EH (cell line): ENCODE measurements around the gene MICA.
"Not testable (repeated sequence)": the region's sequence is repeated elsewhere in the genome, so short reads cannot be mapped to it uniquely, and the experiment has no call there.

Experiments
- DNase-seq: peaks from one replicate; pipeline ENCODE4 v3.0.0-alpha.2; 2015; ENCODE audit warnings: low read depth

The MICA gene

DNA sequence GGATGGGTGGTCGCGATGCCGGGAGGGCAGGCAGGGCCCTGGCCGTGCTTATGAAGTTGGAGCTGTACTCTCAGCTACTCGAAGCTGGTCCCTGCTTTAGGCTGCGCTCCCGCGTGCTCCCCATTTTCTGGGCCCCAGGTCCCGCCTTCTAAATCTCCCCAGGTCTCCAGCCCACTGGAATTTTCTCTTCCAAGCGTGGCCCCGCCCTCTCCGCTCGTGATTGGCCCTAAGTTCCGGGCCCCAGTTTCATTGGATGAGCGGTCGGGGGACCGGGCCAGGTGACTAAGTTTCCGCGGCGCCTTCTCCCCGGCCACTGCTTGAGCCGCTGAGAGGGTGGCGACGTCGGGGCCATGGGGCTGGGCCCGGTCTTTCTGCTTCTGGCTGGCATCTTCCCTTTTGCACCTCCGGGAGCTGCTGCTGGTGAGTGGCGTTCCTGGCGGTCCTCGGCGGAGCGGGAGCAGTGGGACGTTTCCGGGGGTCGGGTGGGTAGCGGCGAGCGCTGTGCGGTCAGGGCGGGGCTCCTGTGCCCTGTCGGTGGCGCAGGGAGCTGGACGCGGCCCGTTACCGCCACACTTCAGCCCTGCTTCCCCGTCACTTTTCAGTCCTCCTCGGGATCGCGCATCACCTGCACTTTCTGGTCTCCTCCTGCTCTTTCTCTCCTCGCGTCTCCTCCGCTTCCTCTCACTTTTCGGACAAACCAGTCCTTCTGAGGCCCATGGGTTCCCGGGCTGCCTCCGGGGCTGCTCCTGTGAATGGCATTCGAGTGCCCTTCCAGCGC is at the start of gene MICA:
TSS of gene MICA (plus strand) at position 313 of the 778 bp plus-strand sequence. CDS start at position 351, 38 bp downstream.
- peak; percentile 91 for DNase-seq

DNA sequence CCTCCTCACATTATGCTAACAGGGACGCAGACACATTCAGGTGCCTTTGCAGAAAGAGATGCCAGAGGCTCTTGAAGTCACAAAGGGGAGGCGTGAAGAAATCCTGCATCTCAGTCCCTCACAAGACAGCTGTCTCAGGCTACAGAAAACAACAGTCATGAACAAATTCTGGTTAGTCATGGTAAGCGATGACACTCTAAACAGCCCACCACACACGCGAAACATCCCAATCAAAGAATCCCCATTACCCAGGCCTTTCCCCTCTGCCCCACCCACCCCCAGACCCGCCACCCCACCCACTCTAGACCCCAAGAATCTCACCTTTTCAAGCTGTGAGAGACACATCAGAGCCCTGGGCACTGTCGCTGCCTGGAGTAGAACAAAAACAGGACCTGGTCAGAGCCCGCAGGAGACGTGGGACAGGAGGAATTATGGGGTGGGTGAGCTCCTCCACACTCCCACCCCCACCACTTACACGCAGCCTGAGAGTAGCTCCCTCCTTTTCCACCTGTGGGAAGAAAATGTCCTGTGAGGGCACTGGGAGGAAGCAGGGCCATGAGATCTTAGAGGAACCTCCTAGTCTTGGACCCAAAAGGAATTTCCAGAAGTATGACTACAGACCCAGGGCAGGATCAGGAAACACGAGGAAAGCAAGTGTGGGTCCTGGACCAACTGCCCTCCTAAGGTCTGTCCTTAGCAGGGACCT is 49.1 kb upstream of the MICA start:
- DNase-seq, result no peak

DNA sequence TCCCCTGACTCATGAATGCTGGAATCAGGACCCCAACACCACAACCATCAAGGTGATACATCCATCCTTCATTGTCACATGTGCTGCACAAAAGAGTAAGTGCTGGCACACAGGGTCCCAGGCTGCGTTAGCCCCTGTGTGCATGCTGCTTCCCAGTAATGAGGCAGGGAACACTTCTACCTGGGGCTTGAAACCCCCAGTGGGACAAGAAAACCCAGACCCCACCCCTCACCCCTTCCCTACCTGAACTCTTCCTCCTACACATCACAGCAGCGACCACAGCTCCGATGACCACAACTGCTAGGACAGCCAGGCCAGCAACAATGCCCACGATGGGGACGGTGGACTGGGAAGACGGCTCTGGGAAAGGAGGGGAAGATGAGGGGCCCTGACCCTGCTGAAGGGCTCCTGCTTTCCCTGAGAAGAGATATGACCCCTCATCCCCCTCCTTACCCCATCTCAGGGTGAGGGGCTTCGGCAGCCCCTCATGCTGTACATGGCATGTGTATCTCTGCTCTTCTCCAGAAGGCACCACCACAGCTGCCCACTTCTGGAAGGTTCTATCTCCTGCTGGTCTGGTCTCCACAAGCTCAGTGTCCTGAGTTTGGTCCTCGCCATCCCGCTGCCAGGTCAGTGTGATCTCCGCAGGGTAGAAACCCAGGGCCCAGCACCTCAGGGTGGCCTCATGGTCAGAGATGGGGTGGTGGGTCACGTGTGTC is 48.4 kb upstream of the MICA start:
- DNase-seq, result no peak

DNA sequence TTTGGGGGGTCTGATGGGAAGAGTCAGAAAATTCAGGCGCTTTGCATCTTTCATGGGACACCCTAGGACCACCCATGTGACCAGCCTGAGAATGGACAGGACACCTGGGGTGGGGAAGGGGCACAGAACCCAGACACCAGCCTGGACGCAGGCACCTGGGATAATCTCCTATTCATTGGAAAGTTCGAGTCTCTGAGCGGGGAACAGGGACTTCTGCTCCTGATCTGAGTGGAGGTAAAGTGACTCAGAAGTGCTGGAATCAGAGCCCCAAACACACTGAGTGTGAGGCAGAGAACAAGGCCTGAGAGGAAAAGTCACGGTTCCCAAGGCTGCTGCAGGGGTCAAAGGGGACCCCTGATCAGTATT is 47.8 kb upstream of the MICA start:
- DNase-seq, result no peak

DNA sequence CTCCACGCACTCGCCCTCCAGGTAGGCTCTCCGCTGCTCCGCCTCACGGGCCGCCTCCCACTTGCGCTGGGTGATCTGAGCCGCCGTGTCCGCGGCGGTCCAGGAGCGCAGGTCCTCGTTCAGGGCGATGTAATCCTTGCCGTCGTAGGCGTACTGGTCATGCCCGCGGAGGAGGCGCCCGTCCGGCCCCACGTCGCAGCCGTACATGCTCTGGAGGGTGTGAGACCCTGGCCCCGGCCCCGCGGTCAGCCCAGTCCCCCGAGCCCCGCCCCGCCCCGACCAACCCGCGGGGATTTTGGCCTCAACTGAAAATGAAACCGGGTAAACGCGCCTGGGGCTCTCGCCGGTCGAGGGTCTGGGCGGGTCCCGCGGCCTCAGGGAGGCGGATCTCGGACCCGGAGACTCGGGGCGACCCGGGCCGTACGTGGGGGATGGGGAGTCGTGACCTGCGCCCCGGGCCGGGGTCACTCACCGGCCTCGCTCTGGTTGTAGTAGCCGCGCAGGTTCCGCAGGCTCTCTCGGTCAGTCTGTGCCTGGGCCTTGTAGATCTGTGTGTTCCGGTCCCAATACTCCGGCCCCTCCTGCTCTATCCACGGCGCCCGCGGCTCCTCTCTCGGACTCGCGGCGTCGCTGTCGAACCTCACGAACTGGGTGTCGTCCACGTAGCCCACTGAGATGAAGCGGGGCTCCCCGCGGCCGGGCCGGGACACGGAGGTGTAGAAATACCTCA is 47.0 kb upstream of the MICA start:
- DNase-seq, result peak; percentile 50

DNA sequence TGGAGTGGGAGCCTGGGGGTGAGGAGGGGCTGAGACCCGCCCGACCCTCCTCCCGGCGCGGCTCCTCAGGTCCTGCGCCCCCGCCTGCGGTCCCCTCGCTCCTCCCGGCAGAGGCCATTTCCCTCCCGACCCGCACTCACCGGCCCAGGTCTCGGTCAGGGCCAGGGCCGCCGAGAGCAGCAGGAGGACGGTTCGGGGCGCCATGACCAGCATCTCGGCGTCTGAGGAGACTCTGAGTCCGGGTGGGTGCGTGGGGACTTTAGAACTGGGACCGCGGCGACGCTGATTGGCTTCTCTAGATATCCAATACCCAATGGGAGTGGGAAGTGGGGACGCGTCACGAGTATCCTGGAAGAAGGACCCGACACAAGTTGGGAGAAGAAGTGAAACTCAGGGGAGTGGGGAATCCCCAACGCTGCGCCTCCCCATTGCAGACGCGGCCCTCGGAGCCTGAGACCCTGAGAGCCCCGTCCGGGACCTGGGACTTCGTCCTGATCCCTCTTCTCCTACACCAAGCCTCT is 46.4 kb upstream of the MICA start, which contains the start of gene HLA-B:
TSS of gene HLA-B (minus strand) at position 234 of the 521 bp plus-strand sequence. CDS start at position 213, 21 bp downstream.
- DNase-seq, result peak; percentile 89

DNA sequence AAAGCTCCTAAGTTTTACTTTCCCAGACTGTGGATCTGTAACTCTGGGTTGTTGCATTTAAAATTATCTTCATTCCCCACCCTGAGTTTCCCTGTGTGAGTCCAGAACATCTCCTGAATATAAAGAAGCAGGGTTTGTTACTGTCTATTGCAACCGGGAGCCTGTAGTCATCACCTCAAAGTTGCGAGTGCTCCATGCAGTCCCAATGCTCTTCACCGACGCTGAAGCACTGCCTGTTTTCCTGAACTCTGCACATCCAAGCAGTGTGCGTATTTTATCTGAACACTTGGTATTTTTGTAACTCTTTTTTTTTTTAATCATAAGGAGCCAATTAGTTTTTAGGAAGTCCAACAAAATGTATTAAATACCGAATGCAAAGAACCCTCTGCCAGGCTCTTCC is 45.5 kb upstream of the MICA start:
- DNase-seq, result no peak

DNA sequence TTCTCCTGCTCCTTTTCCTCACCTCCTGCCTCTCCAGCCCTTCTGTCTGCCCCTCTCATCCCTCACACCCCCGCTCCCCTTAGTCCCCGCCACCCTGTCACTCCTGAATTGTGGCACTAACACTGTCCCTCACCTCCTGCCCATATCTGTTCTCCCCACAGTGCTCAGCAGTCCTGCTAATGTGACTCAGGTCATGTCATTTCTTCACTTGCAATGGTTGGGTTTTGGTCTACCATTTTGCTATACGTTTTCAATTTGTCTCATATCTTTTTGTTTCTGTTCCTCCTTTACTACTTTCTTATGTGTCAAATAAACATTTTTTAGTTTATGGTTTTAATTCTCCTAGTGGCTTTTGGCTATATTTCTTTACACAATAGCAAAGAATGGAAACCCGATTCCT is 45.1 kb upstream of the MICA start:
- no peak for DNase-seq

DNA sequence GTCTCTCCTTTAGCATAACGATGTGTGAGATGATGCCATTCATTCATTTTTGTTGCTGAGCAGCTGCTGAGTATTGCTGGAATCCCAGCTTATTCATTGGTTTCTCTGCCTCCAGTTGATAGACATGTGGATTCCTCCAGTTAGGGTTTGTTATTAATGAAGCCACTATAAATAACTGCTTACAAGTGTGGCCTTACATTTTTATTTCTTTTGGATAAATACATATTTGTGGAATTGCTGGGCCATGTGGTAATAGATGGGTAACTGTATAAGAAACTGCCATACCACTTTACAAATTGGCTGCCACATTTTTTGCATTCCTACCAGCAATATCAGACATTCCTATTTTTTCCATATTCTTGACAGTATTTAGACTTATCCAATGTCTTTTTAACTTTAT is 43.8 kb upstream of the MICA start:
- peak; percentile 25 for DNase-seq

DNA sequence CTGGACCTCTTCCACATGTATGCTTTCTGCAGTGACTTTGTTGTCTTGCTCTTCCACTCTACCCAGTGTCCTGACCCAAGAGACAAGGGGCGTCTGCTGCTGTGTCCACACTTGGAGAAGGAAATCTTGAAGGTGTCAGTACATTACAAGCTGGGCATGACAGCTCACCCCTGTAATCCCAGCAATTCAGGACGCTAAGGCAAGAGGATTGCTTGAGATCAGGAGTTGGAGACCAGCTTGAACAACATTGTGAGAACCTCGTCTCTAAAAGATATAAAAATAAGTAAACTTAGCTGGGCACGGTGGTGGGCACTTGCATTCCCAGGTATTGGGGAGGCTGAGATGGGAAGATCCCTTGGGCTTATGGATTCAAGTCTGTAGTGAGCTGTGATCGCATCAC is 40.6 kb upstream of the MICA start:
- DNase-seq, result no peak

DNA sequence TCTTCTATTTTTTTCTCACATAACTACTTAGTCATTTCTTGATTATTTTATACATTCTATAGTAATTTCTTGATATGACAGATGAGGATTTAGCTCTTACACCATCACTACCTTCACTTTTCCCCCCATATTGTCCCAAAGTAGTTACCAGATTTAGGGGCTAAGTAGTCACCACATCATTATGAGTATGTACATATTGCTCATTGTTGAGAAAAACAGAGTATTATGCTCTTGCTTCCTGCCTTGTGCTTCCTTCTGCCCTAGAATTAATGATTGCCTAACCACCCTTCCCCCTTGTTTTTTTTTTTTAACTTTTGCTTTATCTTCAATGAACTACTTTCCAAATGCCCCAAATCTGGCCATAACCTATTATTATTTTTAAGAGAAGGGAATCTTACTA is 39.6 kb upstream of the MICA start:
- DNase-seq, result no peak

DNA sequence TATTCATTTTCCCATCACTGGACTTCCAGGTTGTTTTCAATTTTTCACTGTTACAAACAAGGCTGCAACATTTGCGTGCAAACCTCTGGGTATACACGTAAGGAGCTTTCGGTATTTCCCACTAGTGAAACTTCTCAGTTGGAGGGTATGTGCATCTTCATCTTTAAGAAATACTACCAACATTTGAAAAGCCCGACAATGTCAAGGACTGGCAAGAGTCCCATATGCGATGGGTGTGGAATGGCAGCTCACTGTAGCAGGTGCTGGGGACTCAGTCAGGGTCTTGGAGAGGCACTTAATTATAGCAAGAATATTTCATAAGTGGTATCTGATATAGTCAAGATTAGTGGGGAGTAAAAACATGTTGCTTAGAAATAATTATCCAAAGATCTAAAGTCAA is 37.5 kb upstream of the MICA start:
- DNase-seq, result no peak

DNA sequence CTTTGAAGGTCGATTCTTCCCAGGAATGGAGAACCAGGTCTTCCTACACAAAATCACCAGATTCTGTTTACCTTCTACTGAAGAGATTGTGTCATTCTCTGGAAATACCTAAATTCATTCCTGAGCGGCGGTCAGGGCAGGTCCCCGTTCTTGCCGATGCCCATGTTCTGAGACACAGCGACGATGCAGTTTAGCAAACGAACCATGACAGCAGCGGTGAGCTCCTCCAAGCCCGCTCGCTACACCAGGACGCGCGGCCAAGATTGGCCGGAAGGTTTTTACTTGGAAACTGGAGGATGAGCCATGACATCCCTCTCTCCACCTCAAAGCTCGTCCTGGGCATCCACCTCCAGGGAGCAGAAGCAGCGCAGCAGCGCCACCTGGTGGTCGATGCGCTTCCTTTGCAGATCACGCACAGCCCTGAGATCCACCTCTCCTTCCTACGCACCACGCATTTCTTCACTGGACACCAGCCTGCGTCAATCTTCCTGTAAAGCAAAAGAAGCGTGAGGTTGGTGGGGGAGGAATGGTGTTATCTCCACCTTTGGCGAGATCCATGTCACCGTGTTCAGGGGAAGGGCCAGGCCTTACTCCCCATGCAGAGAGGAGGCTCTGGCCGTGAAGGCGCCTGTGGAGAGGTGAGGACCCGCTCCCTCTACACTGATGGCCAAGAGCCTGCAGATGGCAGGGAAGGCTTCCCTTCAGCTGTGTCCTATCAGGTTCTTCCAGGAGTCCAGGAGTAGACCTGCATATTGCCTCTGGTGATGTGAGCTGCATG is 36.5 kb upstream of the MICA start:
- DNase-seq, result peak; percentile 88

DNA sequence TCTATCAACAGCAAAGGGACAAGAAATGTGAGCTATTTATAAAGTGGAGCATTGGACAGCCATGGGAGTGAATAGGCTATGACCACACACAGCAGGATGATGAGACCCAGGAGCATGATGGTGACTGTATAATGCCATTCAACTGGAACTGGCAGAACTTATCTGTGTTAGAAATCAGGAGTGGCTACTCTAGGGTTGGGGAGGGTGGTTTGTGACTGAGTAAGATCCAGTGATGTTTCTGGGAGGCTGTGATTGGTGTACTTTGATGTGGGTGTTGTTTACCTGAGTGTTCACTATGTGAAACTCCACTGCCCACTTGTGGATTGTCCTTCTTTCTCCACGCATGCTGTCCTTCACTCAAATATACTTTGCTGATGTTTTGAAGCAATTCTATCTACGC is 34.9 kb upstream of the MICA start:
- no peak for DNase-seq

DNA sequence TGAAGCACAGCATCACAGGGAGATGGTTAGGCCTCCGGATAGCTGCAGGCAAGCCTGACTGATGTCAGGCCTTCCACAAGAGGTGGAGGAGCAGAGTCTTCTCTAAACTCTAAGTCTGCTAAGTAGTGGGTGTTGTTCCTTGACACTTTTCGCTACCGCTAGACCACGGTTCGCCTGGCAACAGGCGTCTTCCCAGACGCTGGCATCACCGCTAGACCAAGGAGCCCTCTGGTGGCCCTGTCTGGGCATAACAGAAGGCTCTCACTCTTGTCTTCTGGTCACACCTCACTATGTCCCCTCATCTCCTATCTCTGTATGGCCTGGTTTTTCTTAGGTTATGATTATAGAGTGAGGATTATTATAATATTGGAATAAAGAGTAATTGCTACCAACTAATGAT is 29.3 kb upstream of the MICA start:
- not testable (repeated sequence) for DNase-seq

DNA sequence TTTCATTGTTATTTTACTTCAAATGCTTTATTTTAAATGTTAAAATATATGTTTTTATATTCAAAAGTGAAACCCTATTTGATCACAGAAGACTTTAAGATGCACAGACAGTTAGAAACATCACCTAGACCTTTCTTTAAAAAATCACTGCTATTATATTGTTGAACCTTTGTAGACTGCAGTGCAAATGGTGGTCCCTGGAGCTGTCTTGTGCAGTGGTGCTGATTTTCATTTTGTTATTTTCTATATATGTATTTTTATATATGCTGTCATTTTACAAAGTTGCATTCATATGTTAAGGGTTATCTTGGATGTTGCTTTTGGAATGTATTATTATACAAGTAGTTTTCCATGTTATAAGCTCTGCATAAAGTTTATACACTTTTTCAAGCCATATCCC is 27.7 kb upstream of the MICA start:
- DNase-seq, result no peak

DNA sequence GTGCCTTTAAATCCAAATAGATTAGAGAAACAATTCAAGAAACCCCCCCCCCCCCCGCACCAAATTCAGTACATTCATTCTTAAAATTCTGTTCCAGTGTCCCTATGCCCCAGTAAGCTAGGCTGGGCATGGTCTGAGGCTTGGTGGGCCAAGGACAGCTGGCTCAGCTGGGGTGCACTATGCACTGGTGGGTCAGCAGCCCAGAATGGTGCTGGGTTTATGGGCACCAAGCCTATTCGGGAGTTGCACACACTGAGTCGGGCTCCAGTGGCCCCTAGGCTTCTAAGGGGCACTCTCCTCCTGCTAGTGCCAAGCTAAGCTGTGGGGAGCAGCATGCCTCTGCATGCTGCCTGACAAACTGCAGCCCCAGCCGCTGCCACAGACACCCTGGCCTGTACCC is 26.4 kb upstream of the MICA start:
- no peak for DNase-seq

DNA sequence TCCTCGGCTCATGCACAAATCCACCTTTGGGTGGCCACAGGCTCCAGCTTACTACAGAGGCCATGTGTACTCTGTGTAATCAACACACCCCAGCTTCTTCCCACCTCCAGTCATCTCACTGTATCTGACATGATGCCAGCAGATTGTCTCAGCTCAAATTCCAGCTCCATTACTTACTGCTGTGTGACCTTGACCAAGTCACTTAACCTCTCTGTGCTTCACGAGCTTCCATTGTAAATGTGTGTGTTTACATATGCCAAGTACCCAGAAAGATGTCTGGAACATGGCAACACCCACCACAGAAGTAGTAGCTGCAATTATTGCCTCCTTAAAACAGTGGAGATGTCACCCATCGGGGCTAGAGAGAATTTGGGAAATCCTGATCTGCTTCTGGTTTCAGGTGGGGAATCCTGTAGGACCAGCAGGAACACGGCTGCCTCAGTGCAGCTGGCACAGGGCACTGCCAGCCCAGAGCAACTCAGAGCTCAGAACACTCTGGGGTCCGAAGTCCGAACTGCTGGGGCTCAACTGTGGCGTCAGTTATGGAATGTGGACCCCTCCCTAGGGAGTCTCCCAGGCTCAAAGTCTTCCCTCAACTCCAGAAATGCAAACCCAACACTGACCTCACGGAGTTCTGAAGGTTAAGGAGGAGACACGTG is 25.2 kb upstream of the MICA start:
- no peak for DNase-seq

DNA sequence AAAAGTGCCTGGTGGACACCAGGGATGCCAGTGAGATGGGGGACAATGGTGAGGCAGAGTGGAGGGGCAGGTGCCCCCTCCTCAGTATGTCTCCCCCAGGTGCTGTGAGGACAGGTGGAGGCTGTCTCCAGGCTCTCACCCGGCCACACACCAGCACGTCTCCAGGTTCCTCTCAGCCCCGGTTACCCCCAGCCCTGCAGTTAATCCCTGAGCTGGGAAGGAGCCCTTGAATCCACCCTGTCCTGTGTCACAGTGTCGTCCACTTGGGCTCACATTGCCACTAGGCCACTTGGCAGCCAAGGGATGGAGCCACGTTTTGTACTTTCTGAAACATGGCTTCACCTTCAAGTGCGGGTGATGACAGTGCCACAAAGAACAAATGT is 24.7 kb upstream of the MICA start:
- DNase-seq, result no peak

DNA sequence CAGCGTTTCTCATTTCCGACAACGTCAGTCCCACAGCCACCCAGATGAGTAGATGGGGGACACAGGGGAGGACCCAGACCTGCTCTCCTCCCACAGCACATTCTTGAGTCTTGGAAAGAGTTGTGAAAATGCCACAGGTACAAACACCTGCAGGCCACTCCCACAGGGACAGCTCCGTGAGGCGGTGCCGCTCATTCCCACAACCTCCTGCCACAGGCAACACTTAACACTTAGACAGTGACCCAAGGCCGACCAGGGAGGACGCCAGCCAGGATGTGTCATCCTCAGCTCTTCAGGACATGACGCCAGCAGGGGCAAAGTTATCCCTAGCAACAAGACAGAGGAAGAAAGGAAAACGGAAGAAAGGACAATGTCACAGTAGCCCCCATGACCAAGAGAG is 23.5 kb upstream of the MICA start:
- DNase-seq, result no peak

DNA sequence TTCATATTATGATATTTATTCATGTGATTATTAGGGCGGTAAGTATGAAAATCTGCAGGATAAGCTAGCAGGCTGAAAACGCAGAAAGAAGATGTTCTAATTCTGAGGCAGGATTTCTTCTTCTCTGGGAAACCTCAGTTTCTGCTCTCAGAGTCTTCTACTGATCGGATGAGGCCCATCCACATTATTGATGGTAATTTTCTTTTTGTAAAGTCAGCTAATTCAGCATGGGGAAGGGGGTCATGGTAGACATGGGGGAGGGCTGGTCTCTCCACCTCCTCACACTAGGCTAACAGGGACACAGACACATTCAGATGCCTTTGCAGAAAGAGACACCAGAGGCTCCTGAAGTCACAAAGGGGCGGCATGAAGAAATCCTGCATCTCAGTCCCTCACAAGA is 21.7 kb upstream of the MICA start:
- no peak for DNase-seq
